Measurements from ENCODE around the gene CNTN2.

DNA sequence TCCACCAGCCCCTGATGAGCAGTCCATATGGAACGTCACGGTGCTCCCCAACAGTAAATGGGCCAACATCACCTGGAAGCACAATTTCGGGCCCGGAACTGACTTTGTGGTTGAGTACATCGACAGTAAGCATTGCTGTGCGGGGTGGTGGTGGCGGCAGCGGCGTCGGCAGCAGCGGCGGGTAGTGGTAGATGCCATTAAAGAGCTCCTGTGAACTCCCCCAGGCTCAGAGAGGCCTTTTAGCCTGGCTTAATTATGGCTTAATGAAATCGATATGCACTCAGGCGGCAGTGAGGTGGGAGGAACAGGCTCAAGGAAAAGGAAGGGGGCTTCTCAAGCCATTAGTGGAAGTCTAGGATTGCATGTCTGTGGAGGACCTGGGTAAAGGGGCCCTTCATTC is 41.9 kb upstream of the CNTN2 start:
- TF ChIP-seq POLR2A (IDR thresholded peaks at IDR 0.05; ENCODE audit: low read depth, low read length) = no peak
- no peak for TF ChIP-seq POLR2AphosphoS5 (IDR thresholded peaks at IDR 0.05; ENCODE audit: low read depth, low read length)

Measured in GM12892 (cell line).